ENCODE results near the gene UBXN7.
"Not testable (repeated sequence)": the region's sequence is repeated elsewhere in the genome, so short reads cannot be mapped to it uniquely, and the experiment has no call there.

The UBXN7 gene

DNA sequence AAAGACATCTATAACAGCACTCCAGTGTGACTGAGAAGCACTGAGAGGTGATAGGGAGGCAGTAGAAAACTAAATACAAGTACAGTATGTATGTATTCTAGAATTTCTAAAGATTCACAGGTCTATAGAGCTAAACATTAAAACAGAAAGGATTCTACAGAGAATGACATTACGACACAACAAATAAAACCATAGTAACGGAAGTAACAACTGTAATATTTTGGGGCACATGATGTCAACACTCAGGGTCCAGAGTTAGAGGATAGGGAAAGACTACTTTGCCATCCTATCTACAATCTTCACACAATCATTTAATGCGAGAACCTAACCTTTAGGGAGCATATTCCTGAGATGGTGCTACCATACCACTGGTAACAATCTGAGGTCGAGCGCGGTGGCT, 13.6 kb downstream of the UBXN7 start:
- DNase-seq (ENCODE audit: low read depth), result no peak

DNA sequence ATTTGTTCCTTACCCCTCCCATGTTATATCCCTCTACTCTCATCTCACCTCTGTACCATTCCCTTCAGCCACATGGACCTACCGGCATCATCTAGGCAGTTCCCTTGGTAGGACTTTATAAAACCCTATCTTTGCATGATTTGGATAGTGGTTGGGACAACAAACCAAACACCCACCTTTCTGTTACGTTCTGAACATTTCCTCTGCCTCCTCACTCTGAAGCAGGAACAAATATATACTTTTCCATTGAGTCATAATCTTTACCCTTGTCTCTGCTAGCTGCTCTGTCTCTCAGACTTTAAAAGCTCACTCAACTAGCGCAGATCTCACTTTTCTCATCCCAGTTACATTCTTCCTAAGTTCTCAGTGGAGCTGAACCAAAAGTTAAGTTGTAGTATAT, 17.8 kb downstream of the UBXN7 start:
- no peak for DNase-seq (ENCODE audit: low read depth)

DNA sequence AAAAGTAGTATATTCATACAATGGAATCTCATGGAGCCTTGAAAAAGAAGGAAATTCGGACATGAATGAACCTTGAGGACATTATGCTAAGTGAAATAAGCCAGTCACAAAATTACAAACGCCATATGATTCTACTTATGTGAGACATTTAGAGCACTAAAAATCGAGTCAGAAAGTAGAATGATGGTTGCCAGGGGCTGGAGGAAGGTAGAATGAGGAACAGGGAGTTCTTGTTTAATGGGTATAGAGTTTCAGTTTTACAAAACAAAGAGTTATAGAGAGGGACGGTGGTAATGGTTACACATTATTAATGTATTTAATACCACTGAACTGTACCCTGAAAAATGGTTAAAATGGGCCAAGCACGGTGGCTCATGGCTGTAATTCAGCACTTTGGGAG, 19.5 kb downstream of the UBXN7 start:
- no peak for DNase-seq (ENCODE audit: low read depth)

DNA sequence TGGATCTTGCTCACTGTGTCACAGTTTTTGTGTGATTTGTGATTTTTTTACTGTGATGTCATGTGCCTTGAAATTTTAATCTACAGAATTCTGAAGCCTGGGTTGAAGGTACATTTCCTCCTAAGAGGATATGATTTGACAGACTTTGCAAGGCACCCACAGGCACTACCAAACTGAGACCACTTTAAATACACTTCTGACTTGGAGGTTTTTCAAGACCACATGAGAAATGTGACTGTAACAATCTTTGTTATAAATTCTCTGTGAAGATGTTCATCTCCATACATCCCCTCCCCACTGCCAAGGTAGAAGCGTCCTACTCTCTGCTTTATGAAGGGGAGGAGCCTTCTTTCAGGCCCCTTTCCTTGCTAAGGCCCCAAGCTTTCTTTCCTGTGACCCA, 22.8 kb downstream of the UBXN7 start:
- no peak for DNase-seq (ENCODE audit: low read depth)

DNA sequence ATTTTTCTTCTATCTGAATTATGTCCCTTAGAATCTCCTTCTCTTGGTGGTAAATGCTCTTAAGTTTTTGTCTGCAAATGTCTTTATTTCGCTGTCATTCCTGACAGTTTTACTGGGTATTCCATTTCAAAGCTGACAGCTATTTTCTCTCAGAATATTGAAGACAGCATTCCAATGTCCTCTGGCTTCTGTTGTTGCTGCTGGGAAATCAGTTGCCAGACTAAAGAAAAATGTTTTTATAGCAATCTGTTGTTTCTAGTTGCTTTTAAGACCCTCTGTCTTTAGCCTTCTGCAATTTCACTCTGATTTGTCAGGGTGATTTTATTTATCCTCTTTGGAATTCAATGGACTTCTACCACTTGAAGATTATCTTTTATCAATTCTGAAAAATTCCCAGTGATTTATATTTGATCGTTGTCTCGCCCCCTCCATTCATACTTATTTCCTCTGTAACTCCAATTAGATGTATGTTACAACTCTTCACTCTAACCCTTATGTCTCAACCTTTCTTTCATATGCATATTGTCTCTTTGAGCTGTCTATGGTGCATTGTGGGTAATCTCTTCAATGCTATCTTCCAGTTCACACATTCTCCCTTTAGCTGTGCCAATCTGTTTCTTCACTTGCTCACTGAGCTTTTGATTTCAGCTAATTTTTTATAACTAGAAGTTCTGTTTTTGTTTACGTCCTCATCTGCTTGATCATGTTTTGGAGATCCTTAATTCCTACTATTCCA, 23.5 kb downstream of the UBXN7 start:
- DNase-seq (ENCODE audit: low read depth), result no peak

DNA sequence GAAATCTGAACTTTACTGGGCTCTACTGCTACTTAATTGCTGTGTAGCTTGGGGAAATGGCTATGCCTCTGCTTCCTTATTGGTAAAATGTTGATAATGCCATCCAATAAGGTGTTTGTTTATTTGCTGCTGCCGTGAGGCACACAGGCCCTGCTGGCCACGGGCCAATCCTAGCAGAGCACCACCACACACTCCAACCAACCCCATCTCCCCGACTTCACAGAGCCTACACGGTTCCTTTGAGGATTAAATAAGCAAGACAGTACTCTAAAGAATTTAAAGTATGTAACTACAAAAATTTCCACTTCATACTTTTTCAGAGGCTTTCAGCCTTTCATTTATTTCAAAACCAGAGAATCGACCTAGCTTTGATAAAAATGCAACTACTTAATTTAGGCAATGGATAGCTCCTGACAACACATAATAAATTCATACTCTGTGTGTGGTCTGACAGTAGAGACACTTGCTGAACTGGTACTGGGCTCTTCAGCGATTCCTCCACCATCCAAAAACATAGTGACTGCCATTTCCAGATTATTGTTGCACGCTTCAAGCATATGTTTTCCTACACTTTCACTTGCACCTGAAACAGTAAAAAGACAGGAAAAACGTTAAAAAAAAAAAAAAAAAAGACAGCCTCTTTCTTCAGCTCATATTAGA, 25.3 kb downstream of the UBXN7 start:
- DNase-seq (ENCODE audit: low read depth), result no peak

DNA sequence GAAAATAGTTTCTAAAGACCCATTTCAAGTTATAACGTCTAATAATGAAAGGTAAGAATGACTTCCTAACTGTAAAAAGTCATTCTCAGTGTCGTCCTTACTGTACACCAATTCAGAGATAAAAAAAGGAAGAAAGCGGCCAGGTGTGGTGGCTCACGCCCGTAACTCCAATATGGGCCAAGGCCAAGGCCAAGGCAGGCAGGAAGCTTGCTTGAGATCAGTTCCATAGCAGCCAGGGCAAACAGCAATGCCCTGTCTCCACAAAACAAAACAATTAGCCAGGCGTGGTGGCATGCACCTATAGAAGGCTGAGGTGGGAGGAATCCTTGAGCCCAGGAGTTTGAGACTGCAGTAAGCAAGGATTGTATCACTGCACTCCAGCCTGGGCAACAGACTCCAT, 31.9 kb downstream of the UBXN7 start:
- no peak for DNase-seq (ENCODE audit: low read depth)

DNA sequence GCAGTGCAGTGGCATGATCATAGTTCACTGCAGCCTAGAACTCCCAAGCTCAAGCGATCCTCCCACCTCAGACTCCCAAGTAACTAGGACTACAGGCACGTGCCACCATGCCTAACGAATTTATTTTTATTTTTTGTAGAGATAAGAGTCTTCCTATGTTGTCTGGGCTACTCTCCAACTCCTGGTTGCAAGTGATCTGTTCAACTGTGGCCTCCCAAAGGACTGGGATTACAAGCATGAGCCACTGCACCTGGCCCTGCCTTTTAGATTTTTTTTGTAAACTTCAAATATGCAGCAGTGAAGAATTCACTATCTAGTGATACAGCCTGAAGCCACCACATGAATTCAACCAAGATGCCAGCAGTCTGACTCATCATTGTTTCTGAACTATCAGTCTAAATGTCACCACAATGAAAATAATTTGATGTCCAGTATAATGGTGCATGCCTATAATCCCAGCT, 32.7 kb downstream of the UBXN7 start:
- no peak for DNase-seq (ENCODE audit: low read depth)

DNA sequence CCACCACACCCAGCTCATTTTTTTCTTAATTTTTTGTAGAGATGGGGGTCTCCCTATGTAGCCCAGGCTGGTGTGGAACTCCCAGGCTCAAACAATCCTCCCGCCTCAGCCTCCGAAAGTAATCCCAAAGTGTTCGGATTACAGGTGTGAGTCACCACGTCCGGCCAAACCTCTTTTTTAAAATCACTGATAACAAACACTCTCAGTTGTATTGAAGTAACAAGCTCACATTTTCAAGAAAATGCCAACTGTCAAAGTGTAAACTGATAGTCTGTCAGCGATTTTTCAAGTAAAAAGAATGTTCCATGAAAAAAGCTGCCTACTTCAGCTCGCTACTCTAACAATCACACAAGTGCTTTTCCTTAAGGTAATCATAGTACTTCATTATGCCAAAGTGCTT, 33.4 kb downstream of the UBXN7 start:
- DNase-seq (ENCODE audit: low read depth), result no peak

DNA sequence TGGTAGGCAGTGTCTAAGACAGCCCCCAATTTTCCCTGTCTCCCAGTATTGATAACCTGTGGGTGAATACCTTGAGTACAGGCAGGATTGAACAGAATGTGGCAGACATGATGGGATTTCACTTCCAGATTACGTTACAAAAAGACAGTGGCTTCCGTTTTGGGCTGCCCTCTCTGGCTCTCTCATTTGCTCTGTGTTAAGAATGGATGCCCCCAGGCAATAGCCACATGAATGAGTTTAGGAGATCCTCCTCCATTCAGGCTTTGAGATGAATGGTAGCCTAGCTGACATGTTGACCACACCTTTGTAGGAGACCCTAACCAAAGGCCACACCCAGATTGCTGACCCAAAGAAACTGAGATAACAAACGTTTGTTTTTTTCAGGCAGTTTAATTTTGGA, 34.3 kb downstream of the UBXN7 start:
- no peak for DNase-seq (ENCODE audit: low read depth)

DNA sequence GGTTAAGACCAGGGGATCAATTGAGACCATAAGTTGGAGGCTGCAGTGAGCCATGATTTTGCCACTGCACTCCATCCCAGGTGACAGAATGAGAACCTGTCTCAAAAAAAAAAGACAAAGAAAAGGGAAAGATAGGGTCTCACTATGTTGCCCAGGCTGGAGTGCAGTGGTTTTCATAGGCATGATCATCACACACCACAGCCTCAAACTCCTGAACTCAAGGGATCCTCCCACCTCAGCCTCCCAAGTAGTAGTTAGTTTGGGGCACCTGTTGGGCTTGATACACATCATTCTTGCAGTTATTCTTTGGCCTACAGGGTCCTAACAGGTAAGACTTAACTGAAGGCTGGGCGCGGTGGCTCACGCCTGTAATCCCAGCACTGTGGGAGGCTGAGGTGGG, 42.1 kb downstream of the UBXN7 start:
- DNase-seq (ENCODE audit: low read depth), result no peak

DNA sequence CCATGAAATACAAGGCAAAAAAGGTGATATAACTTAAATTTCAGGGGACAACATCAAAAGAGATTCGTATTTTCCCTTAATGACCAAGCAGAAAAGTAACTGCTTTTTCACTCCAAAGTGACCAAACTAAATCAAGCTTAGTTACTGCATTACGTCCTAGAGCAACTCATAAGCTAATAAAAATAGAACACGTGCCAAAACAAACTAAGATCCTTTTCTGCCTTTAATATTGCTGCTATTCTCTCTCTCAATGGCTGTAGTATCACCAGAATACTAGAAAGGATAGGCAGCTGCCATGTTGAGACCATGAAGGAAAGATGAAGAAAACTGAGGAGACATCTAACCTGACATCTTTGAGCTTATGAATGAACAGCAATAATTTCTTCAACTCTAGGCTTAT, 43.3 kb downstream of the UBXN7 start:
- no peak for DNase-seq (ENCODE audit: low read depth)

DNA sequence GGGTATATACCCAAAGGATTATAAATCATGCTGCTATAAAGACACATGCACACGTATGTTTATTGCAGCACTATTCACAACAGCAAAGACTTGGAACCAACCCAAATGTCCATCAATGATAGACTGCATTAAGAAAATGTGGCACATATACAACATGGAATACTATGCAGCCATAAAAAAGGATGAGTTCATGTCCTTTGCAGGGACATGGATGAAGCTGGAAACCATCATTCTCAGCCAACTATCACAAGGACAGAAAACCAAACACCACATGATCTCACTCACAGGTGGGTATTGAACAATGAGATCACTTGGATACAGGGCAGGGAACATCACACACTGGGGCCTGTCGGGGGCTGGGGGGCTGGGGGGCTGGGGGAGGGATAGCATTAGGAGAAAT, 44.3 kb downstream of the UBXN7 start:
- not testable (repeated sequence) for DNase-seq (ENCODE audit: low read depth)

DNA sequence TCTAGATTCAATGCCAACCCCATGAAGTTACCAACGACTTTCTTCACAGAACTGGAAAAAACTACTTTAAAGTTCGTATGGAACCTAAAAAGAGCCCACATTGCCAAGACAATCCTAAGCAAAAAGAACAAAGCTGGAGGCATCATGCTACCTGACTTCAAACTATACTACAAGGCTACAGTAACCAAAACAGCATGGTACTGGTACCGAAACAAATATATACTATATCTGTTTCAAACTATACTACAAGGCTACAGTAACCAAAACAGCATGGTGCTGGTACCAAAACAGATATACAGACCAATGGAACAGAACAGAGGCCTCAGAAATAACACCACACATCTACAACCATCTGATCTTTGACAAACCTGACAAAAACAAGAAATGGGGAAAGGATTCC, 45.4 kb downstream of the UBXN7 start:
- not testable (repeated sequence) for DNase-seq (ENCODE audit: low read depth)

DNA sequence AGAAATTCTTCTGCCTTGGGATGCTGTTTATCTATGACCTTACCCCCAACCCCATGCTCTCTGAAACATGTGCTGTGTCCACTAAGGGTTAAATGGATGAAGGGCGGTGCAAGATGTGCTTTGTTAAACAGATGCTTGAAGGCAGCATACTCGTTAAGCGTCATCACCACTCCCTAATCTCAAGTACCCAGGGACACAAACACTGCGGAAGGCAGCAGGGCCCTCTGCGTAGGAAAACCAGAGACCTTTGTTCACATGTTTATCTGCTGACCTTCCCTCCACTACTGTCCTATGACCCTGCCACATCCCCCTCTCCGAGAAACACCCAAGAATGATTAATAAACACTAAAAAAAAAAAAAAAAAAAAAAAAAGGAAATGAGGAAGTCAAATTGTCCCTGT, 46.2 kb downstream of the UBXN7 start:
- DNase-seq (ENCODE audit: low read depth), result not testable (repeated sequence)

DNA sequence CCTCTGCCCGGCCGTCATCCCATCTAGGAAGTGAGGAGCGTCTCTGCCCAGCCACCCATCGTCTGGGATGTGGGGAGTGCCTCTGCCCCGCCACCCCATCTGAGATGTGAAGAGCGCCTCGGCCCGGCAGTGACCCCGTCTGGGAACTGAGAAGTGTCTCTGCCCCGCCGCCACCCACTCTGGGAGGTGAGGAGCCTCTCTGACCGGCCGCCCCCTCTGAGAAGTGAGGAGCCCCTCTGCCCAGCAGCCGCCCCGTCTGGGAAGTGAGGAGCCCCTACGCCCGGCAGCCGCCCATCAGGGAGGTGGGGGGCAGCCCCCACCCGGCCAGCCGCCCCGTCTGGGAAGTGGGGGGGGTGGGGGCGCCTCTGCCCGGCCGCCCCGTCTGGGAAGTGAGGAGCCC, 46.8 kb downstream of the UBXN7 start:
- not testable (repeated sequence) for DNase-seq (ENCODE audit: low read depth)

DNA sequence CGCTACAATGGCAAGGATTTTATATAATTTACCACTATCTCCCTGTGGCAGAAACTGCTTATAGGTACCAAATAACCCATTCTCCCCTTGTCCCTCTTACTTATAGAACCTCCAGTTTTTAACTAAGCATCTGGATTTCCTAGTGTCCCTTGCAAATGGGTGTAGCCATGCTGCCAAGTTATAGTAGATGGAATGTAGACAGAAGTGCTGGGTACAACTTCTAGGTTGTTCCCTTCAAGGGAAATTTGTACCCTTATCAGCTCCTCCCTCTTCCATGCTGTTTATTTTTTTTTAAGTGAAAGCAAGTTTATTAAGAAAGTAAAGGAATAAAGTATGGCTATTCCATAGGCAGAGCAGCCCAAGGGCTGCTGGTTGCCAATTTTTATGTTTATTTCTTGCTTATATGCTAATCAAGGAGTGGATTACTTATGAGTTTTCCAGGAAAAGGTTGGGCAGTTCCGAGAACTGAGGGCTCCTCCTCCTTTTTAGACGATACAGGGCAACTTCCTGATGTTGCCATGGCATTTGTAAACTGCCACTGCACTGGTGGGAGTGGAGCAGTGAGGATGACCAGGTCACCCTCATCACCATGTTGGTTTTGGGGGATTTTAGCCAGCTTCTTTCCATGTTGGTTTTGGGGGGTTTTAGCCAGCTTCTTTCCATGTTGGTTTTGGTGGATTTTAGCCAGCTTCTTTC, 53.9 kb downstream of the UBXN7 start:
- no peak for DNase-seq (ENCODE audit: low read depth)

DNA sequence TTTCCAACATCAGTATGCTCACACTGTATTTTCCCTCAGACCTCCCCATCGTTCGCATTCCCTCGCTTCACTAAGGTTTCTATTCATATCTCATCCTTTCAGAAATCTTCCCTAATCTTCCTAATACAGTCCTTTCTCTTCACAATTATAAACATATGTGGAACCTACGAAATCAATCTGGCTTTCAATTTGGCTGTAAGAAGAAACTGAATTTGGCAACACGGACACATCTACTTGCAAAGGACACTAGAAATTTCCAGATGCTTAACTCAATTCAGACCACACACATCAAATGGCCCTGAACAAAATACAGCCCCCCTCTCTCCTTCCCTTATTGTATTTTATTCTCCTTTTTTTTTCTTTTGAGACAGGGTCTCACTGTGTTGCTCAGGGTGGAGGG, 54.9 kb downstream of the UBXN7 start:
- no peak for DNase-seq (ENCODE audit: low read depth)

DNA sequence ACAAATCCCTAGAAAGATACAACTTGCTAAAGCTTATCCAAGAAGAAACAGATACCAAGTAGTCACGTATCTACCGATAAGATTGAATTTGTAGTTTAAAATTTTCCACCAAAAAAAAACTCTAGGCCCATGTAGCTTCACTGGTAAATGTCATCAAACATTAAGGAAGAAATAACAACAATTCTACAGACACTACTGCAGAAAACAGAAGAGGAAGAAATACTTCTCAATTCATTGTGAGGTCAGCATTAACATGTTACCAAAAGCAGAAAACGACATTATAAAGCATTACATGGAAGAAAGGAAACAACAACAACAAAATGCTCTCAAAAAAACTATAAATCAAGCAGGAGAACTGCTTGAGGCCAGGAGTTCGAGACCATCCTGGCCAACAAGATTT, 66.5 kb downstream of the UBXN7 start:
- DNase-seq (ENCODE audit: low read depth), result no peak

DNA sequence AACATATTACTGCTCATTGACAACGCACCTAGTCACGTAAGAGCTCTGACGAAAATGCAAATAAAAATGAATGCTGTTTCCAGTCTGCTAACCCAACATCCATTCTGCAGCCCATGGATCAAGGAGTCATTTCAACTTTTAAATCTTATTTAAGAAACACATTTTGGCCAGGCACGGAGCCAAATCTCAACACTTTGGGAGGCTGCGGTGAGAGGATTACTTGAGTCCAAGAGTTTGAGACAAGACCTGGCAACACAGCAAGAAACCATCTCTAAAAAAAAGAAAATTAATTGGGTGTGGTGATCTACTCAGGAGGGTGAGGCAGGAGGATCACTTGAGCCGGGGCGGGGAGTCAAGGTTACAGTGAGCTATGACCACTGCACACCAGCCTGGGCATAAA, 71.6 kb downstream of the UBXN7 start:
- no peak for DNase-seq (ENCODE audit: low read depth)

DNA sequence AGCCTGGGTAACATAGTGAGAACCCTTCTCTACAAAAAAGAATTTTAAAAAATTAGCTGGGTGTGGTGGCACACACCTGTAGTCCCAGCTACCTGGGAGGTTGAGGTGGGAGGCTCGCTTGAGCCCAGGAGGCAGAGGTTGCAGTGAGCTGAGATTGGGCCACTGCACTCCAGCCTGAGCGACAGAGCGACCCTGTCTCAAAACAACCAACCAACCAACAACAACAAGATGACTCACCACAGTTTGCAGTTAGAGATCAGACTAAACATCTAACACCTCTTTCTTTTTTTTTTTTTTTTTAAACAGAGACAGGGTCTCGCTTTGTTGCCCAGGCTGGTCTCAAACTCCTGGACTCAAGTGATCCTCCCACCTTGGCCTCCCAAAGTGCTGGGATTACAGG, 73.7 kb downstream of the UBXN7 start:
- DNase-seq (ENCODE audit: low read depth), result not testable (repeated sequence)

DNA sequence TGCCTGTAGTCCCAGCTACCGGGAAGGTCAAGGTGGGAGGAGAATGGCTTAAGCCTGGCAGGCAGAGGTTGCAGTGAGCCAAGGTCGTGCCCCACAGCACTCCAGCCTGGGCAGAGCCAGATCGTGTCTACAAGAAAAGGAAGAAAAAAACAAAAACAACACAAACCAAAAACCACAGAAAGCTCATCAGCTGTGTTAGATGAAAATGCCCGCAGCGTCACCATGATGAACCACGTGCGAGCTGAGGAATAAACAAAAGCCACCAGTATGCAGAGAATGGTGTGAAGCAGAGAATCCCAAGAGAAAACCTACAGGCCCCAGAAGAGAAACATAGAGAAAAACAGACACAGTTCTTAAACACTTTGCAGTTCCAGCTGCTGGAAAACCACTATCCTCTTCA, 74.3 kb downstream of the UBXN7 start:
- DNase-seq (ENCODE audit: low read depth), result no peak

DNA sequence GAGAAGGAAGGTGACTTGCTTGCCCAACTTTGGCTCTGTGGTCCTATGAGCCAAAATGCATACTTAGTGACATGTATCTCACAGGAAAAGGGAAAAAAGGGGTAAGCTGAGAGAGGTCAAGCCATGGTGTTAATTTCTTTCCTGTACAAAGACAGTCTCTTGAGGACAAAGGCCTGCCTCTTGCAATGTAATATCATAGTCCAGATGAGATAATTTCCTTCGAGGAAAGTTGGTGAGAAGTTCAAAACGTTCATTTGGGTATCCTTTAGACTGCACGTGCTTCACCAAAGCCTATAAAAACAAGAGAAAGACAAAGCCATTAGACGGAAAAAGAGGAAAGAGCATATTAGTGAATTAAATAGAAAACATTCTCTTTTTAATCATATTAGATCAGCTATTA, 75.7 kb downstream of the UBXN7 start:
- no peak for DNase-seq (ENCODE audit: low read depth)
